Prostate gland (tissue), 2 donors: ENCODE data around the gene KCNAB1.

Experiments
- CTCF ChIP-seq, 4 experiments: fragments of 200-600 bp in 2 of 4; fragments of 450-650 bp in 2 of 4; sonication (generic) in 2 of 4; IDR thresholded peaks; 1 replicate in 3 of 4; 2 replicates in 1 of 4; pipeline ENCODE4 v1.5.1; 2016 to 2019; ENCODE audit warnings: antibody characterized with exemption in 4 of 4, mild to moderate bottlenecking in 2 of 4, moderate library complexity in 2 of 4
- POLR2AphosphoS5 ChIP-seq: sonication (generic); formaldehyde crosslinking; IDR thresholded peaks from one replicate; pipeline ENCODE4 v1.6.1; 2017; ENCODE audit warnings: antibody characterized with exemption

DNA sequence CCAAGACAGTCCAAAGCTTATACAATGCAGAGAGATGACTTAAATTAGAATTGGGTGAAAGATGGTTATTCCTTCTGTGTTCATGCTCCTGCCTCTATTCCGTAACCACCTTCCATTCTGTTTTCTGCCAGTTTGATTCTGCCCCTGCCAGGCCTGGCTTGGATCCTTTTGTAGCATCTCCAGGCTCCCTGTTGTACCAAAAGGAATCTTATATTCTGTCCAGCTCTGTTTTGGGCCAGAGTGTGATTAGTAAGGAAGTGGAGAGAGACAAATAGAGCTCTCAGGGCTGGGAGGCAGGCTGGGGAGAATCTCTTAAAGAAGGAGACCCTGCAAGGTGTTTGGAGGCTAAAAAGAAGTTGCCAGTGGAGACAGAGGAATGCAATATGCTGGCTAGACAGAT is 63.8 kb downstream of the KCNAB1 start:
- TF ChIP-seq POLR2AphosphoS5 (no peak), CTCF (IDR thresholded peaks at IDR 0.05) (no peak)
